ENCODE data around the gene NAA60.

Gene NAA60

GRCh38 chr16:3443108-3444031 is at the start of gene NAA60, which contains the start of gene ZNF597:
Gene NAA60, plus strand, starts transcription at chr16:3443680. Its CDS starts 32,548 bp downstream, at chr16:3476228.
Gene ZNF597, minus strand, starts transcription at chr16:3443504. Its CDS starts 351 bp downstream, at chr16:3443153.
- DNase-seq, result peak; percentile 80

- no peak for DNase-seq
Observed at GRCh38 chr16:3400446-3400778, 43.1 kb upstream of the NAA60 start.

GRCh38 chr16:3400779-3401688 is 42.4 kb upstream of the NAA60 start, which contains the start of the genes ZNF174 and ZSCAN32:
Gene ZNF174, plus strand, starts transcription at chr16:3401215. Its CDS starts 790 bp downstream, at chr16:3402005.
Gene ZSCAN32, minus strand, starts transcription at chr16:3401004. Its CDS starts 3,447 bp downstream, at chr16:3397557.
- peak; percentile 99 for DNase-seq

- no peak for DNase-seq
Observed at GRCh38 chr16:3401719-3402397, 41.6 kb upstream of the NAA60 start.

GRCh38 chr16:3408561-3409197 is 34.8 kb upstream of the NAA60 start:
- no peak for DNase-seq

GRCh38 chr16:3413730-3414379 is 29.6 kb upstream of the NAA60 start:
- no peak for DNase-seq

- peak; percentile 34 for DNase-seq
Observed at GRCh38 chr16:3431779-3432219, 11.7 kb upstream of the NAA60 start.

- DNase-seq, result no peak
Observed at GRCh38 chr16:3434373-3434772, 9.1 kb upstream of the NAA60 start.

- no peak for DNase-seq
Observed at GRCh38 chr16:3439637-3440036, 3.8 kb upstream of the NAA60 start.

GRCh38 chr16:3444032-3444388 is 530 bp downstream of the NAA60 start:
- DNase-seq, result peak; percentile 25

GRCh38 chr16:3454093-3454492 is 10.6 kb downstream of the NAA60 start:
- DNase-seq, result no peak

GRCh38 chr16:3454631-3455147 is 11.2 kb downstream of the NAA60 start:
- no peak for DNase-seq

GRCh38 chr16:3457434-3458252 is 14.2 kb downstream of the NAA60 start:
- peak; percentile 83 for DNase-seq

GRCh38 chr16:3458278-3458851 is 14.9 kb downstream of the NAA60 start:
- DNase-seq, result no peak

- no peak for DNase-seq
Observed at GRCh38 chr16:3458852-3459361, 15.4 kb downstream of the NAA60 start.

GRCh38 chr16:3459401-3460090 is 16.1 kb downstream of the NAA60 start:
- no peak for DNase-seq

GRCh38 chr16:3460121-3460520 is 16.6 kb downstream of the NAA60 start:
- no peak for DNase-seq

GRCh38 chr16:3460585-3460984 is 17.1 kb downstream of the NAA60 start:
- no peak for DNase-seq

- DNase-seq, result no peak
Observed at GRCh38 chr16:3461151-3461550, 17.7 kb downstream of the NAA60 start.
